Measurements from ENCODE around the gene PLXNA4.
"Not testable (repeated sequence)": the region's sequence is repeated elsewhere in the genome, so short reads cannot be mapped to it uniquely, and the experiment has no call there.

The PLXNA4 gene

GRCh38 chr7:132187391-132187790, 388.9 kb downstream of the PLXNA4 start:
- no peak for DNase-seq

GRCh38 chr7:132185150-132185549, 391.1 kb downstream of the PLXNA4 start:
- no peak for DNase-seq

DNA sequence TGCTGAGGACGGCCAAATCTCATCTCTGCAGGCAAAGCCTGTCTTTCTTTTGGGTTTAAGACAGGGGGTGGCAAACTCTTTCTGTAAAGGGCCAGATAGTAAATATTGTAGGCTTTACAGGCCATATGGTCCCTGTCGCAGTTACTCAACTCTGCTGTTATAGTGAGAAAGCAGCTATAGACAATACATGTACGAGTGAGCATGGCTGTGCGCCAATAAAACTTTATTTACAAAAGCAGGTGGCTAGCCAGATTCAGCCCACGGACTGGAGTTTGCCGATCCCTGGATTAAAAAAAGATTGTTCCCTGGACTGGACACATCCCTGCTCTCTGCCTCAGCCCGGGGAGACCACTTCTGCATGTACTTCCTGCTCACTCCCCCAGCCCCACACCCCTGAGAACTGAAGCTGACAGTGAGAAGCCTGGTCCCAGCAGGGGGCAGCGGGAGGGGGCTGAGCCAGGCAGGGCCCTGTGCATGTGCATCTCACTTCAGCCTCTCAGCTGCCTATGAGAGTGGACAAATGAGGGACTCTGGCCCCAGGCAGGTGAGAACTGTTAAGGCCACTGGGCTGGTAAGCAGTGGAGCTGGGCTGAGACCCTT, 392.4 kb downstream of the PLXNA4 start:
- no peak for DNase-seq

- DNase-seq: no peak
Measured at GRCh38 chr7:132182992-132183391, 393.3 kb downstream of the PLXNA4 start.

- no peak for DNase-seq
Measured at GRCh38 chr7:132181946-132182685, 394.2 kb downstream of the PLXNA4 start.

GRCh38 chr7:132181371-132181770, 394.9 kb downstream of the PLXNA4 start:
- DNase-seq: no peak

- DNase-seq: no peak
Measured at GRCh38 chr7:132180481-132180880, 395.8 kb downstream of the PLXNA4 start.

DNA sequence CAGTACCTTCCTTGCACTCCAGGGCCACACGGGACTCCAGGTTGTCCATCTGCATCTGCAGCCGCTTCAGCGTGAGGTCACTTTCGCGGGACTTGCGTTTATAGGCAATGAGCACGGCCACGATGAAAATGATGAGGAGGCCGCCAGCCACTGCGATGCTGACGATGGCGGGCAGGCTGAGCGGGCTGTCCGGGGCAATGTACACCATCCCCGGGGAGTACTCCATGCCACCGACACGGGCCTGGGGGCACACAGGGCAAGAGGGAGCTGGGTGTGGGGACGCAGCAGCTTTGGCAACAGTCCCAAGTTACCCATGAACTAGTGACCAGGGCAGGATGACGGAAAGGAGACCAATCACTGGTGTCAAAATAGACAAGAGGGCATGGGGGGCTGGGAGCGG, 396.6 kb downstream of the PLXNA4 start:
- no peak for DNase-seq

- DNase-seq: no peak
Measured at GRCh38 chr7:132179080-132179430, 397.2 kb downstream of the PLXNA4 start.

GRCh38 chr7:132178402-132179079, 397.7 kb downstream of the PLXNA4 start:
- DNase-seq: not testable (repeated sequence)

DNA sequence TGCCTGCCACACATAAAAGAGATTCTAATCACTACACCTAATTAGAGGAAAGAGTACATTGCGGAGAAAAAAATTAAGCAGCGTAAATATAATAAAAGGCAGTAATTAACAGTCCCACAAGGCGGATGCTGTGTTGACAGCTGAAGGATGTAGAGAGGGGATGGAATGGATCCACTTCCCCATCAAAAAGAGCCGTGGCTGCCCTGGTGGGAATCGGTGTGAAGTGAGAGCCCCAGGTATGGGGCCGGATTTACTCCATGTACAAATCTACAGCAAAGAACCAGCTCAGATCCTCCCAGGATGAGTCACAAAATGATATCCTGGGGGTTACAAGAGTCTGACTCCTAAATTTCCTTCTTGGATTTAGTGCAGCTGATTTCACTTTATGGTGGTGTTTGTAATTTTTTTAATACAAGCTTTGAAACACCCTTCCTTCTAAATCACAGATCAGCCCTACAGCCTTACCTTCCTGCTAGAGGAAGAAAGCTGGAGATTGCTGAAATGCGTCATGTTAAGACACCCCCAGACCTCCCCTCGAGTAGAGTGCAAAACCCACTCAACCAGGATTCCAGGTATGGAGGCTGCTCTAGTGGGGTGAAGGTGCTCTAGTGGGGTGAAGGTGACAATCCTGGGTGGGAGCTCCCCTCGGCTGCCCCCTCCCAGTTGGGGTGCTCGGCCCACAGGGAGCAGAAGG, 398.4 kb downstream of the PLXNA4 start:
- DNase-seq: no peak

DNA sequence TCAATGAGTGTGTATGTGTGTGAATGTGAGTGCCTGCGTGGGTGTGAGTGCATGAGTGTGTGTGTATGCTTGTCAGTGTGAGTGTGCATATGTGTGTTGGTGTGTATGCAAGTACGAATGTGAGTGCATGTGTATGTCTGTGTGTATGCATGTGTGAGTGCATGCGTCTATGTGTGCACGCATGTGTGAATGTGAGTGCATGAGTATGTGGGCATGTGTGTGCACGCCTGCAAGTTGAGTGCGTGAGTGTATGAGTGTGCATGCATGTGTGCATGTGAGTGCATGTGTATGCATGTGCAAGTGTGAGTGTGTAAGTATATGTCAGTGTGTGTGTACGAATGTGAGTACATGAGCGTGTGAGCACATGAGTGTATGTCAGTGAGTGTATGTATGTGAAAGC, 399.6 kb downstream of the PLXNA4 start:
- no peak for DNase-seq

- DNase-seq: no peak
Measured at GRCh38 chr7:132171130-132171576, 405.1 kb downstream of the PLXNA4 start.

DNA sequence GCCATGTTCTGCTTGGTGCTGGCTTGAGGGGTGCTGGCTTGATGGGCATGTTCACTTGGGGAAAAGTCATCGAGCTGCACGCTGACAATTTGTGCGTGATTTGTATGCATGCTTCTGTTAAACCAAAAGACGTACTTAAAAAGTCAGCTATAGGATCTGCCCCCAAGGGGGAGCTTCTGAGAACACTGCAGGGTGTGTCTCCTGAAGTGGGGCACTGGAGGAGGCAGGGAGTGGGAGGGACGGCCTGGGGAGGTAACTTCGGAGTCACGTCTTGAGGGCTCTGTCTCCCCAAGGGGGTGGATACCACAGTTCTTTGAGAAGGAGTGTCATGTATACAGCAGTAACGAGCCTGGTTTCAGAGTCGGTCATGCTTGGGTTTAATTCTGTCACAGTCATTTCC, 406.5 kb downstream of the PLXNA4 start:
- DNase-seq: no peak

DNA sequence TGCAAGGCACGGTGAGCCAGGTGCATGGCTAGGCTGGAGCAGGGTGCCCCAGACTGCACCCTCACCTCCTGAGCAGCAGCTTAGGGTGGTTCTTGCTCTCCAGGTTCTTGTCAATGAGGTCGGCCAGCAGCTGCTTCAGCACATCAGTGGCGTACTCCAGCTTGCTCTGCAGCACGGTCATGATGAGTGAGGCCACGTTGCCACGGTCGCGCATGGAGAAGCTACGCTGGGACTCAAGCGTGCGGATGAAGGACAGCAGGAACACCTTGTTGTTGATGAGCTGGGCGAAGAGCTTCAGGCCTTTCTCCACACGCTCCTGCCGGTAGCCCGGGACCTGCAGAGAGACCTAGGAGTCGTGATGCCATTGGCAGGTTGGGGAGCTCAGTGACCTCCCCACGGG, 408.0 kb downstream of the PLXNA4 start:
- no peak for DNase-seq

DNA sequence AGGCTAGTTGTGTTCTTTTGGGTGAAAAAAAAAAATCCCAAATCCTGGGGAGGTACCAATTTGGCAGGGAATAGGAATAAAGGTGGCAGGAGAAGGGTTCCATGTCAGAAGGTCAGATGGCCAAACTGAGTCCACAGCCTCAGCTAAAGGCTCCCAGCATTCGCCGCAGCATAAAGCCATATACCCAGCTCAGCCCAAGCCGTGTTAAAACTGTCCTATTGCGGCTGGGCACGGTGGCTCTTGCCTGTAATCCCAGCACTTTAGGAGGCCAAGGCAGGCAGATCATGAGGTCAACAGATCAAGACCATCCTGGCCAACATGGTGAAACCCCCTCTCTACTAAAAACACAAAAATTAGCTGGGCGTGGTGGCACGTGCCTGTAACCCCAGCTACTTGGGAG, 410.6 kb downstream of the PLXNA4 start:
- DNase-seq: not testable (repeated sequence)

DNA sequence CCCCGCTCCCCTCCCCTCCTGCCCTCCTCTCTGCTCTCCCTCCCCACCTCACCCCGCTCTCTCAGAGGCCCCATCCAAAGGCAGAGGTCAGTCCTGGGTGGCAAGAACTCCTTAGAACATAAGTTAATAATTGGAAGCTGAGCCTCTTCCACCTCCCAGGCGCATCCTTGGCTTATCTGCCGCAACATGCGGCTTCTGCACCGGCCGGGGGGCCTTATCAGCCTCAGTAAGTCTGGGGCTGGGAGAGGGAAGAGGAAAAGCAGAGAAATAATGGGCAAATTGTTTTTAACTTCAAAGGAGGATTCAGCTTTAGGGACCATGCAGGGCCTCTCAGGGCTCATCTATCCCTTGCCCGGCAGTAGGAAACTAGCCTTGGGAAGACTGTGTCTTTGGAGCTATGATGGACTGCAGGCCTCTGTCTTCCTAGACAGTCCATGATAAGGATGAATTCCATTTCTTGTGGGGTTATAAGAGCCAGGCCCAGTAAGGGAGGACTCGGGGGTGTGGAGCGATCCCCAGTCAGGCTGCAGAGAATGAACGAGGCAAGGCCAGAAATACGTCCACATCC, 411.6 kb downstream of the PLXNA4 start:
- no peak for DNase-seq

DNA sequence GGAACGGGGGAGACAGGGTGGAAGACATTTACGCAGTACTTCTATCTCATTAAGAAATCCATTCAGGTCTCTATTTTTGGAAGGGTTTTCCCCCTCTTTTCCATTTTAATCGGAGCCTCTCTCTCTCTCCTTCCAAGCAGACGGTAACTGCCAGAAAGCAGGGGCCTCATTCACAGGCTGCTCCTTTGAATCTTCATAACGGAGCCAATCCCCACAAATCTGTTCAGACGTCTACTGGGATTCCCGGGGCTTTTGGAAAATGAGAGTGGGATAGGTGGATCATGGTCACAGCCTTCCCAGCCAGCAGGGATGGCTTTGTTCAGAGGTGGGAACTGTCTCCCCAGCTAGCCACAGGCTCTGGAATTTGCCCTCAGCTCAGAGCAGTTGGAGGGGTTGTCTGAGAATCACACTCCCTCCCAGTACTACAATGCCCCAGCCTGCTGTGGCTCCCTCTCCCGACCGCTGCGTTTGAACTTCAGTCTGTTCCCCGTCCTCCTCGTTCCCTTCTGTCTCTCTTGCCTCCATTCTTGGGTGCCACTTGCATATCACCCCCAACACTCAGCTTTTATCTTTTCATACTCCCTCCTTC, 413.6 kb downstream of the PLXNA4 start:
- DNase-seq: no peak

DNA sequence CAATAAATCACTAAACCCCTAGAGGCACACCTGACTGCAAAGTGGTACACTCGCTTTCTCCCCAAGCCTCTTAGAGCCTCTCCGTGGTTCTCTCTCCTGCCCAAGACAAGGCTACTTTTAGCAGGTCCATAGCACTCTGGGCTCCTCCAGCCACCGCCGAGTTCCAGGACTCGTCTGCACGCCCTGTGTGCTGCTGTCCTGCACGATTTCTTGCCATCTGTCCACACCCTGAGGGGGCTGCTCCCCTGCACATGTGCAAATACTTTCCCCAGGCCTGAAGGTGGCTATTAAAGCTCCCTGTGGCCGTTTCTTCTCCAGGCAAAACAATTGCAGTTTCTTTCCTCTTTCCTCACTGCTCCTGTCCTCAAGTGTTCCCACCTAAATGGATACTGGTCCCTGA, 414.3 kb downstream of the PLXNA4 start:
- DNase-seq: no peak

DNA sequence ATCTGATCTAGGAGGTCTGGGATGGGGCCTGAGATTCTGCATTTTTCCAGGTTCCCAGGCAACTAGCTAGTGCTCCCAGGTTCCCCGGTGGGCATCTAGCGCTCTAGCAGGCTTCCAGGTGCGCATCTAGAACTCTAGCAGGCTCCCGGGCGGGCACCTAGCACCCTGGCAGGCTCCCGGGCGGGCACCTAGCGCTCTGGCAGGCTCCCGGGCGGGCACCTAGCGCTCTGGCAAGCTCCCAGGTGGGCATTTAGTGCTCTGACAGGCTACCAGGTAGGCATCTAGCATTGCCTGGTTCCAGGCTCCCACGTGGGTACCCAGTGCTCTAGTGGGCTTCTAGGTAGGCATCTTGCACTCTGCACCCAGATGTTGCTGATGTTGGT, 414.7 kb downstream of the PLXNA4 start:
- no peak for DNase-seq

DNA sequence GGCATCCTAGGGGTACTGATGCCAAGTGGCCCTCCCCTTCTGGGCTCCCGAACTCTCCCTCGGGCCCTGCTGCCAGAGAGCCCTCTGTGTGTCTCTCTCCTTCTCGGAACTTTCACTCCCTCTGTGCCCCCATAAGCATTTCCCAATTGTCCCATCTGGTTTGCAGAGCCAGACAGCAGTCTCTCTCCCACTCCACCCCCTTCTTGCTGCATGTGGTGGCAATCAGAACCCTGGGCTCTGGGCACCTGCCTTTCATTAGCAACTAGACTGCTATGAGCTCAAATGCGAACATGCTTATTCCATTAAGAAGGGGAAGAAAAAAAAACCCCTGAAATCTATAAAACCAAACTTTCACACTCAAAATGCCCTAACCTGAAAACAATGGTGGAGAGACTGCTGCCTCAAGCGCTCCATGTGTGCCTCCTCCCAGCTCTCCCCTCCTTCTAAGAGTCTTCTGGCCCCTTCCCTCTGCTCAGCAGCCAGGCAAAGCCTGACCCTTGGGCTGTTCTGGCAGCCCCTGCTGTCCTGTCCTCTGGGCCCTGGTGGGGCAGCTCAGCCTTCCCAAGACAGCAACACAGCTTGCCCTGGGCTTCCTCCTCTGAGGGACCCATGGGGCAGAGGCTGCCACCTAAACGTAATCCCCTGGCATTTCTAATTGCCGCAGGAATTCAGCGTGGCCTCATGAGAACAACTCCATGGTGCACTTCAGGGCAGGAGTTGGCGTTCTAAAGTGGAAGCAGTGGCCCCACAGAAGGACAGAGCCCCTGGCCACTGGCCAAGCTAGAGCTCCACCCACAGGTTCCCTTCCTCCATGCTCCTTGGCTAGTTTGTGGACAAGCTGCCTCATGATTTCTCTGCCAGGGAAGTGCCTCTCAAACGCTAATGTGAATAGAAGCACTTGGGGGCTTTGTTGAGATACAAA, 415.4 kb downstream of the PLXNA4 start:
- DNase-seq: no peak

DNA sequence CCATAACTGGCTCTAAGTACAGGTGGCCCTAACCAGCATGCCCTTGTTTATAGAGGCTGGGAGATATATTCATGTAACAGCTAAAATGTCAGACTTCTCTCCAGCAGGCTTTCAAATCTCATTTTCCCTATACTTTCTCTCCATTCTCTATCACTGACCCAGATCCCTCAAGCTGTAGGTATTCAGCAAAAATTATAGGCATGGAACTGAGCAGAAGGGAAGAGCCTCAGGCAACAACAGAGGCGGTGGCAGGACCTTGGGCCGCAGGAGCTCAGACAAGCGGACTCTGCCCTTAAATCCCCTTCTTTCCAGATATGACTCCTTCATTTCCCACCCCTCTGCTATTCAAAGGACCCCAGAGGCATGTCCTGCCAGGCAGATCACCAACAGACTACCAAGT, 417.4 kb downstream of the PLXNA4 start:
- DNase-seq: no peak
